GM21717 (cell line): ENCODE measurements around the gene RAP1GAP2.
"Not testable (repeated sequence)": the region's sequence is repeated elsewhere in the genome, so short reads cannot be mapped to it uniquely, and the experiment has no call there.

Source experiments
- ATAC-seq: cut with Tn5 transposase; IDR thresholded peaks from one replicate; pipeline ENCODE4 v1.9.1; 2021; ENCODE audit warnings: mild to moderate bottlenecking, moderate library complexity; ENCODE audit not compliant: unreplicated experiment

RAP1GAP2 gene

GRCh38 chr17:2990396-2990795, 194.2 kb downstream of the RAP1GAP2 start:
- ATAC-seq: no peak

GRCh38 chr17:2991396-2992180, 195.3 kb downstream of the RAP1GAP2 start:
- ATAC-seq: not testable (repeated sequence)

- ATAC-seq: no peak
Measured at GRCh38 chr17:2994441-2994840, 198.2 kb downstream of the RAP1GAP2 start.

- ATAC-seq: no peak
Measured at GRCh38 chr17:2995377-2995776, 199.1 kb downstream of the RAP1GAP2 start.

- no peak for ATAC-seq
Measured at GRCh38 chr17:2995886-2996809, 199.9 kb downstream of the RAP1GAP2 start.

- no peak for ATAC-seq
Measured at GRCh38 chr17:2996810-2997670, 200.8 kb downstream of the RAP1GAP2 start.

- ATAC-seq: not testable (repeated sequence)
Measured at GRCh38 chr17:2998469-2998901, 202.2 kb downstream of the RAP1GAP2 start.

GRCh38 chr17:3002538-3003295, 206.5 kb downstream of the RAP1GAP2 start:
- peak; percentile 74 for ATAC-seq

- no peak for ATAC-seq
Measured at GRCh38 chr17:3003296-3004149, 207.3 kb downstream of the RAP1GAP2 start.

GRCh38 chr17:3004150-3004801, 208.0 kb downstream of the RAP1GAP2 start:
- ATAC-seq: no peak

- no peak for ATAC-seq
Measured at GRCh38 chr17:3004925-3005324, 208.7 kb downstream of the RAP1GAP2 start.

GRCh38 chr17:3005696-3006095, 209.5 kb downstream of the RAP1GAP2 start:
- ATAC-seq: no peak

GRCh38 chr17:3006801-3007200, 210.6 kb downstream of the RAP1GAP2 start:
- no peak for ATAC-seq

- no peak for ATAC-seq
Measured at GRCh38 chr17:3007651-3008121, 211.4 kb downstream of the RAP1GAP2 start.

GRCh38 chr17:3008336-3009288, 212.4 kb downstream of the RAP1GAP2 start:
- no peak for ATAC-seq

GRCh38 chr17:3009411-3009920, 213.2 kb downstream of the RAP1GAP2 start:
- ATAC-seq: no peak

- ATAC-seq: no peak
Measured at GRCh38 chr17:3011891-3012290, 215.7 kb downstream of the RAP1GAP2 start.
